HG02588 (cell line): ENCODE results near the gene CEP85.
A peak's percentile ranks its signal among the peaks of the same experiment; 100 is the strongest.
"Not testable (repeated sequence)": the region's sequence is repeated elsewhere in the genome, so short reads cannot be mapped to it uniquely, and the experiment has no call there.

Experiments used
- ATAC-seq: cut with Tn5 transposase; IDR thresholded peaks from one replicate; pipeline ENCODE4 v1.9.1; 2021; ENCODE audit warnings: mild to moderate bottlenecking, moderate library complexity; ENCODE audit not compliant: unreplicated experiment

Gene CEP85

GRCh38 chr1:26288311-26288941, 54.4 kb downstream of the CEP85 start:
- ATAC-seq: no peak

GRCh38 chr1:26289158-26290059, 55.4 kb downstream of the CEP85 start:
- ATAC-seq: no peak

- no peak for ATAC-seq
Measured at GRCh38 chr1:26290122-26290881, 56.3 kb downstream of the CEP85 start.

- ATAC-seq: no peak
Measured at GRCh38 chr1:26290882-26291261, 56.9 kb downstream of the CEP85 start.

GRCh38 chr1:26291433-26291832, 57.4 kb downstream of the CEP85 start:
- no peak for ATAC-seq

- no peak for ATAC-seq
Measured at GRCh38 chr1:26291939-26292338, 57.9 kb downstream of the CEP85 start.

- ATAC-seq: not testable (repeated sequence)
Measured at GRCh38 chr1:26292735-26293134, 58.7 kb downstream of the CEP85 start.

GRCh38 chr1:26293911-26294463, 60.0 kb downstream of the CEP85 start:
- ATAC-seq: no peak

GRCh38 chr1:26295194-26296138, 61.5 kb downstream of the CEP85 start:
- ATAC-seq: no peak

- no peak for ATAC-seq
Measured at GRCh38 chr1:26296340-26297056, 62.5 kb downstream of the CEP85 start.

- no peak for ATAC-seq
Measured at GRCh38 chr1:26297057-26297790, 63.2 kb downstream of the CEP85 start.

GRCh38 chr1:26297791-26298124, 63.8 kb downstream of the CEP85 start:
- ATAC-seq: no peak

- ATAC-seq: no peak
Measured at GRCh38 chr1:26300578-26301275, 66.7 kb downstream of the CEP85 start.

GRCh38 chr1:26302733-26303405, 68.9 kb downstream of the CEP85 start:
- no peak for ATAC-seq

GRCh38 chr1:26305667-26306289, 71.8 kb downstream of the CEP85 start:
- peak; percentile 7 for ATAC-seq

GRCh38 chr1:26306290-26307229, 72.6 kb downstream of the CEP85 start, which contains the start of gene UBXN11:
UBXN11 (minus strand) TSS chr1:26306636; CDS start chr1:26302883, 3,753 bp downstream.
- ATAC-seq: peak; percentile 98
